H9 (cell line): Measurements from ENCODE around the gene PELI3. TPM values are rescaled to one million over a fixed set of nuclear protein-coding genes. Genes with fewer than 3 reads are reported as not detected.

Source experiments
- DNase-seq: peaks from one replicate; pipeline ENCODE4 v3.0.0-alpha.2; 2017
- H2AFZ ChIP-seq: one replicate; pipeline ENCODE4 v1.6.1; 2013; ENCODE audit warnings: mild to moderate bottlenecking, low read length, control low read depth, moderate library complexity
- H2AK5ac ChIP-seq: 2 replicates; pipeline ENCODE4 v1.6.1; 2013; ENCODE audit warnings: low read length, control low read depth, mixed read lengths; ENCODE audit not compliant: insufficient read length
- H2BK120ac ChIP-seq: one replicate; pipeline ENCODE4 v1.6.1; 2013; ENCODE audit warnings: low read depth, mild to moderate bottlenecking, low read length, control low read depth, inconsistent platforms; ENCODE audit not compliant: poor library complexity, severe bottlenecking
- H2BK12ac ChIP-seq: 2 replicates; pipeline ENCODE4 v1.6.1; 2013; ENCODE audit warnings: low read length, control low read depth, mixed read lengths, low read depth; ENCODE audit not compliant: insufficient read length
- H2BK15ac ChIP-seq: 2 replicates; pipeline ENCODE4 v1.6.1; 2013; ENCODE audit warnings: low read depth, low read length, control low read depth
- H2BK20ac ChIP-seq: one replicate; pipeline ENCODE4 v1.6.1; 2013; ENCODE audit warnings: low read depth, mild to moderate bottlenecking, low read length, control low read depth, inconsistent platforms; ENCODE audit not compliant: poor library complexity, severe bottlenecking
- H2BK5ac ChIP-seq: 2 replicates; pipeline ENCODE4 v1.6.1; 2013; ENCODE audit warnings: low read length, control low read depth, mixed read lengths; ENCODE audit not compliant: insufficient read length
- H3K14ac ChIP-seq: 2 replicates; pipeline ENCODE4 v1.6.1; 2013; ENCODE audit warnings: low read length, control low read depth; ENCODE audit not compliant: insufficient read depth
- H3K18ac ChIP-seq: 2 replicates; pipeline ENCODE4 v1.6.1; 2013; ENCODE audit warnings: low read depth, mild to moderate bottlenecking, mixed read lengths, low read length, control low read depth; ENCODE audit not compliant: insufficient read length
- H3K23ac ChIP-seq: 2 replicates; pipeline ENCODE4 v1.6.1; 2013; ENCODE audit warnings: low read length, control low read depth, mixed read lengths, low read depth; ENCODE audit not compliant: insufficient read length
- H3K23me2 ChIP-seq: 2 replicates; pipeline ENCODE4 v1.6.1; 2013; ENCODE audit warnings: low read depth, mild to moderate bottlenecking, mixed read lengths, low read length, control low read depth; ENCODE audit not compliant: insufficient read length, poor library complexity, severe bottlenecking
- H3K27ac ChIP-seq: 2 replicates; pipeline ENCODE4 v1.5.1; 2013; ENCODE audit warnings: low read length, control low read depth, mixed read lengths, low read depth; ENCODE audit not compliant: insufficient read length
- H3K27me3 ChIP-seq: 2 replicates; pipeline ENCODE4 v1.6.1; 2013; ENCODE audit warnings: low read length, control low read depth, inconsistent platforms; ENCODE audit not compliant: insufficient read depth
- H3K4ac ChIP-seq: 2 replicates; pipeline ENCODE4 v1.6.1; 2013; ENCODE audit warnings: low read depth, mild to moderate bottlenecking, control low read depth, inconsistent platforms, low read length, moderate library complexity
- H3K4me1 ChIP-seq: 2 replicates; pipeline ENCODE4 v1.6.1; 2013; ENCODE audit warnings: low read length, control low read depth, inconsistent platforms; ENCODE audit not compliant: insufficient read depth
- H3K4me2 ChIP-seq: 2 replicates; pipeline ENCODE4 v1.6.1; 2013; ENCODE audit warnings: low read length, control low read depth, mixed read lengths; ENCODE audit not compliant: insufficient read length, insufficient read depth
- H3K56ac ChIP-seq: 2 replicates; pipeline ENCODE4 v1.6.1; 2013; ENCODE audit warnings: low read depth, mild to moderate bottlenecking, mixed read lengths, low read length, control low read depth; ENCODE audit not compliant: insufficient read length
- H3K79me1 ChIP-seq: 2 replicates; pipeline ENCODE4 v1.6.1; 2013; ENCODE audit warnings: low read depth, mild to moderate bottlenecking, moderate library complexity, low read length, control low read depth, inconsistent platforms; ENCODE audit not compliant: insufficient read depth, poor library complexity, severe bottlenecking
- H3K79me2 ChIP-seq: 2 replicates; pipeline ENCODE4 v1.6.1; 2013; ENCODE audit warnings: low read length, control low read depth, inconsistent platforms; ENCODE audit not compliant: insufficient read depth
- H3K9ac ChIP-seq: 2 replicates; pipeline ENCODE4 v1.6.1; 2013; ENCODE audit warnings: low read length, control low read depth, mixed read lengths; ENCODE audit not compliant: insufficient read length; ENCODE audit errors: extremely low read depth
- H3K9me3 ChIP-seq: one replicate; pipeline ENCODE4 v1.6.1; 2013; ENCODE audit warnings: low read depth, low read length, inconsistent platforms; ENCODE audit not compliant: control insufficient read depth
- H3T11ph ChIP-seq: one replicate; pipeline ENCODE4 v1.6.1; 2013; ENCODE audit warnings: mild to moderate bottlenecking, low read length, control low read depth, inconsistent platforms
- H4K20me1 ChIP-seq: one replicate; pipeline ENCODE4 v1.6.1; 2013; ENCODE audit not compliant: control insufficient read depth, insufficient read length, insufficient read depth
- H4K5ac ChIP-seq: 2 replicates; pipeline ENCODE4 v1.6.1; 2013; ENCODE audit warnings: low read depth, mild to moderate bottlenecking, mixed read lengths, low read length, control low read depth; ENCODE audit not compliant: insufficient read length
- H4K8ac ChIP-seq: replicated peaks from 2 replicates; pipeline ENCODE4 v1.6.1; 2013; ENCODE audit warnings: low read length, control low read depth, mixed read lengths, low read depth; ENCODE audit not compliant: insufficient read length
- H4K91ac ChIP-seq: 2 replicates; pipeline ENCODE4 v1.6.1; 2013; ENCODE audit warnings: low read depth, mild to moderate bottlenecking, moderate library complexity, mixed read lengths, low read length, control low read depth; ENCODE audit not compliant: insufficient read length
- H3K27ac Mint-ChIP-seq, 3 experiments: 2 replicates in 2 of 3; 3 replicates in 1 of 3; pipeline ENCODE4 v1.8.0; 2020 to 2021; ENCODE audit warnings: mixed read lengths in 3 of 3, mild to moderate bottlenecking in 1 of 3, moderate library complexity in 1 of 3
- H3K27me3 Mint-ChIP-seq: 2 replicates; pipeline ENCODE4 v1.8.0; 2021; ENCODE audit warnings: low read depth, mild to moderate bottlenecking, moderate library complexity, mixed read lengths
- H3K36me3 Mint-ChIP-seq, 3 experiments: 2 replicates in 2 of 3; 3 replicates in 1 of 3; pipeline ENCODE4 v1.8.0; 2020 to 2021; ENCODE audit warnings: low read depth in 3 of 3, mixed read lengths in 3 of 3; ENCODE audit not compliant: insufficient read depth in 1 of 3
- H3K4me1 Mint-ChIP-seq, 2 experiments: 2 replicates each; pipeline ENCODE4 v1.8.0; 2020; ENCODE audit warnings: mixed read lengths in 2 of 2
- H3K4me3 Mint-ChIP-seq, 2 experiments: 2 replicates in 1 of 2; 3 replicates in 1 of 2; pipeline ENCODE4 v1.8.0; 2020 to 2021; ENCODE audit warnings: mild to moderate bottlenecking in 2 of 2, mixed read lengths in 2 of 2, moderate library complexity in 1 of 2
- H3K9me3 Mint-ChIP-seq, 2 experiments: 2 replicates in 1 of 2; 3 replicates in 1 of 2; pipeline ENCODE4 v1.8.0; 2020; ENCODE audit warnings: mild to moderate bottlenecking in 2 of 2, mixed read lengths in 2 of 2, moderate library complexity in 1 of 2
- CTCF ChIP-seq: fragments of 200-600 bp; sonication (generic); conservative IDR thresholded peaks from 3 replicates; pipeline ENCODE4 v1.8.0; 2021; ENCODE audit warnings: antibody characterized with exemption, mild to moderate bottlenecking
- whole genome bisulfite sequencing: extraction: QIAGEN DNeasy Blood & Tissue Kit; methylation state at CpG from one replicate; pipeline ENCODE4 v1.1.7; 2013; ENCODE audit warnings: missing lambda C conversion rate, low lambda C conversion rate, mixed read lengths; ENCODE audit not compliant: insufficient read length; ENCODE audit errors: extremely low coverage; 5-methylcytosine and 5-hydroxymethylcytosine counted together
- total RNA-seq: library from RNA; stranded (reverse); gene quantifications from 2 replicates; pipeline ENCODE4 v1.2.1, GENCODE V29; 2021

PELI3 gene
- total RNA-seq, 1 experiment from 2014 or later = 10.3 TPM

GRCh38 chr11:66491315-66491935, 24.7 kb downstream of the PELI3 start:
- no peaks in the 10 kb centered on the region for H3K27me3 ChIP-seq
- no peak overlapping the region for H3K27ac ChIP-seq
- no peak overlapping the region for H2BK15ac ChIP-seq
- no peak overlapping the region for H3K4ac ChIP-seq
- H3T11ph ChIP-seq = no peak overlapping the region
- no peak overlapping the region for H3K4me2 ChIP-seq
- no peak overlapping the region for H2BK120ac ChIP-seq
- no peak overlapping the region for H2BK12ac ChIP-seq
- Mint-ChIP-seq H3K27me3 (no peaks in the 10 kb centered on the region), H3K27ac (peak overlapping the region in 2 of 3 experiments; percentile 44 to 49; a peak in 2 of 7 replicates), H3K4me1 (peaks cover 8 to 11% of the 10 kb centered on the region in 2 experiments), H3K36me3 (peaks cover 8 to 65% (median 36%) of the 10 kb centered on the region in 3 experiments; a peak in 6 of 7 replicates), H3K4me3 (no peak overlapping the region; a peak in 1 of 5 replicates), H3K9me3 (no peaks in the 10 kb centered on the region)
- WGBS = no CpG with 5 or more reads among the region's 20 CpGs
- no peak overlapping the region for H4K5ac ChIP-seq
- H4K91ac ChIP-seq = no peak overlapping the region
- H3K4me1 ChIP-seq = no peaks in the 10 kb centered on the region
- H2AFZ ChIP-seq = no peak overlapping the region
- H3K79me2 ChIP-seq = no peaks in the 10 kb centered on the region
- no peaks in the 10 kb centered on the region for H3K9me3 ChIP-seq
- no peaks in the 10 kb centered on the region for H3K79me1 ChIP-seq
- no peak overlapping the region for H3K14ac ChIP-seq
- no peak overlapping the region for H3K23ac ChIP-seq
- no peaks in the 10 kb centered on the region for H3K23me2 ChIP-seq
- no peak overlapping the region for H2BK5ac ChIP-seq
- DNase-seq = peak; percentile 74
- H2AK5ac ChIP-seq = no peak overlapping the region
- no peak overlapping the region for H3K18ac ChIP-seq
- H4K20me1 ChIP-seq = no peaks in the 10 kb centered on the region
- H2BK20ac ChIP-seq = no peak overlapping the region
- no peak overlapping the region for H3K9ac ChIP-seq
- TF ChIP-seq CTCF = peak; percentile 77
- no peak overlapping the region for H3K56ac ChIP-seq
- H4K8ac ChIP-seq = no peak overlapping the region
